Fibroblast of skin of scalp (primary cell): Measurements from ENCODE around the gene MRPL10.
A peak's percentile ranks its signal among the peaks of the same experiment; 100 is the strongest.

Source experiments
- DNase-seq: peaks from one replicate; pipeline ENCODE4 v3.0.0-alpha.2; 2013

MRPL10 gene

DNA sequence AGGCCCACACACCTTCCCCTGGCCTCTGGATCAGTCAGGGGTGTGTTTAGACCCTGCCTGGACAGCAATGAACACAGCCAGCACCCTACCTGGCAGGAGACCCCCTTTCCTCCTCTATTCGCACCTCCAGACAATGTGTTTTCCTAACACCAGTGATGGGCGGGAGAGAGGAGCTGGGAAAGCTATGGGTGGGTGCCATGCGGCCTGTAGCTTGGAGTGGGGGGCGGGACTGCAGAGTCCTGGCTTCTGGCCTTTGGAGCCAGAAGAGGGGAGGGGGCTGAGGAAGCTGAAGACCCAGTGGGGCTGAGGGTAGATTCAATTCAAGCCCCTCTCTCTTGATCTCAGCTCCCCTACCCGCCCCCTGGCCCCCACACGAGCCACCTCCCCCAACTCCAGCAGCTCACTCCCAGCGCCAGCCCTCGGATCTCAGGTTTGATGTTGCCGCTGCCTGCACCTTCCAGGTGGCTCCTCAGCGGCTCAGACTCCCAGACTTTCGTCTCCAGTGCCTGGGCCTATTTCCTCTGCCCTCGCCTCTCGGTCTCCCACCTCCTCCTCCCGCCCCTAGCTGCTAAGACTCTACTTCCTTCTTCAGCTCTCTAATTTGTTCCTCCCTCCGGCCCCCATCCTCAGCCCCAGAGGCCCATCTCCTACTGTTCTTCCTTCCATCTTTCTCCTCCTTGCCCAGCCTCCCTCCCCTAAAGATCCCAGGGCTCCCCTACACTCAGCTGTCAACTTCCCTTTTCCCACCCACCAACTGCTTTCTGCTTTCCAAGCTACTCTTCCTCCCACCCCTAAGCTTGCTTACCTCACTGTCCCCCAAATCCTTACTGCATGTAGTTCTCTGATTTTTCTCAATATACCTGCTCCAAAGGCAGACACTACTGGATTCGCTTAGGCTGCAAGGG is 26.5 kb upstream of the MRPL10 start:
- no peak for DNase-seq

DNA sequence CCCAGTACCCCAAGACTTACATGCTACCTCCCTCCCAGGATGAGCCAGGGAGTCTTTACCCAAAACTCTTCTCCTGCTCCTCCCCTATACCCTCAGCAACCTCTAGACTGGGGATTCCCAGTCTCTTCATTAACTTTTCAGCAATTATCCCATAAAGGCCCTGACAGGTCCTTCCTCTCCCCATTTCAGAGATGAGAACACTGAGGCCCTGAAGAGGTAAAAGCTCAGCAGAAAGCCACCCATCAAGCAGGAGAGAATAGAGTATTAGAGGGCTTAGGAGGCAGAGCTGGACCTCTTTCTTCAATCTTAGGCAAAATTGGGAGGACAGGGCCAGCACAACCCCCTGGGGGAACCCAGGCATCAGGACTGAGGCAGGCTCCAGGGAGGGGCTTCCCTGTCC is 25.5 kb upstream of the MRPL10 start:
- no peak for DNase-seq

DNA sequence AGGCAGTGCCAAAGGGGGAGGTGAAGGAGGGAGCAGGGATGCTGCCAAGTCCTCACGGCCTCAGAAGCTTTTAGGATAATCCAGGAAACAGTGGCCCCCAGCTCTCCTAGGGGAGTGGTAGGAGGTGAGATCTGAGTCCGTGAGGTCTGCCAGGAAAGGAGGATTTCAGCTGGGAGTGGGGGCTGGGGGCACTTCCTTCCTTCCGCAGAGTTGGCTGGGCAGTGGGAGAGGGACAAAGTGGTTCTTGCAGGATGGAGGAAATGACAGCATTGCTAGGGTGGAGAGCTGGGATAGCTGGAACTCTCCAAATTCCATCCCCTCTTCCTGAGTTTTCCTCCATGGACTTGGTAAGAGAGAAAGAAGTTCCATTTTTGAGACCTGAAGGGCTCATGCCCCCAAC is 24.4 kb upstream of the MRPL10 start:
- no peak for DNase-seq

DNA sequence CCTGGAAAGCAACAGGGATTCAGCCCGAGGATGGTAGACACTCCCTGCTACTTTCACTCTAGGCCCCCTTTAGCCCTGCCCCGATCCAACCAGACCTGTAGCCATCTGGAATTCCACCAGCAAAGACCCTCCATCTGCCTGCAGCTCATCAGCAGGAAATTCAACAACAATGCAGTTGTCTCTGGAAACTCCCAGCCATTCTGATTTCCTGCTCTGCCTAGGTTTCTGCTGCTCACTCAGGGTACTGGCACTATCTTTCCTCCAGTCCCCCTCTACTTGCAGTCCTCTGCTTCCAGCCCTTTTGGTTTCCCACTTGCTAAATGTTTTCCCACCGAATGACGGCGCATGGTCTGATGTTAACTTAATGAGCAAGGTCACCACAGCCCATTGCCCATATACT is 22.3 kb upstream of the MRPL10 start:
- DNase-seq = no peak

DNA sequence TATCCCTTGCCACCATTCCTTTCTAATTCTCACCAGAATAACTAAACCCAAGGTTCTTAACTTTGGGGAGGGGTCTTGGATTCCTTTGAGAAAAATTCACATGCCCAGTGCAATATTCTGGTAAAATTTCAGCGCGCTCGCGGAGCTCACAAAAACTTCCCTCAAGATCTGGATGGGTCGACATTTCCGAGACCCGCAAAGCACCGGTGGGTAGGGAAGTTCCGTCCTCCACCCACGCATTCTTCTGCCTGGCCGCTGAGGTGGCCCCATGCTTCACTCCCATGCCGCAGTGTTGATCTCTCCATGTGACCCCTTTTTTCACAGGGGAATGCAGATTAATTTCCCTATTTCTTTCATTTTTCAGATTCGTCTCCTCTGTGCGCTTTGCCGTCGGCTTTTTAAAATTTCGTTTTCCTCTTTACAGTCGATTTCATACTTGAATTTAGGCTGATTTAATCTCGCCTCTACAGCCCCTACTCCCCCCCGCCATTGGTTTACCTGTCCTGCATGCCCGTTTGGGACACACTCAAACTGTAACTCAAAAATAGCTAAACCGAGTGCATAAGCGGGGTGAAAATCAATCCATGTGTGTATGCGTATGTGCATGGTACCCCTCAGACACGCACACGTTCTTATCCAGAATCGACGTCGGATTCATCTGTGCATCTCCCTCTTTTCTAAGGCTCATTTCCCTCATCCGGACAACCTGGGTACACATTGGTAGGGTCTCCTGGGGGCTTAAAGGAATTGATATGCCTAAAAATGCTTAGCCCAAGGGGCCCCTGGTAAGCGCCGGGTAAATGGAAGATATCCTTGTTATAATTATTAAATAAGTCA is 21.0 kb upstream of the MRPL10 start:
- no peak for DNase-seq

- no peak for DNase-seq
Observed at GRCh38 chr17:47851764-47852112, 20.4 kb upstream of the MRPL10 start.

DNA sequence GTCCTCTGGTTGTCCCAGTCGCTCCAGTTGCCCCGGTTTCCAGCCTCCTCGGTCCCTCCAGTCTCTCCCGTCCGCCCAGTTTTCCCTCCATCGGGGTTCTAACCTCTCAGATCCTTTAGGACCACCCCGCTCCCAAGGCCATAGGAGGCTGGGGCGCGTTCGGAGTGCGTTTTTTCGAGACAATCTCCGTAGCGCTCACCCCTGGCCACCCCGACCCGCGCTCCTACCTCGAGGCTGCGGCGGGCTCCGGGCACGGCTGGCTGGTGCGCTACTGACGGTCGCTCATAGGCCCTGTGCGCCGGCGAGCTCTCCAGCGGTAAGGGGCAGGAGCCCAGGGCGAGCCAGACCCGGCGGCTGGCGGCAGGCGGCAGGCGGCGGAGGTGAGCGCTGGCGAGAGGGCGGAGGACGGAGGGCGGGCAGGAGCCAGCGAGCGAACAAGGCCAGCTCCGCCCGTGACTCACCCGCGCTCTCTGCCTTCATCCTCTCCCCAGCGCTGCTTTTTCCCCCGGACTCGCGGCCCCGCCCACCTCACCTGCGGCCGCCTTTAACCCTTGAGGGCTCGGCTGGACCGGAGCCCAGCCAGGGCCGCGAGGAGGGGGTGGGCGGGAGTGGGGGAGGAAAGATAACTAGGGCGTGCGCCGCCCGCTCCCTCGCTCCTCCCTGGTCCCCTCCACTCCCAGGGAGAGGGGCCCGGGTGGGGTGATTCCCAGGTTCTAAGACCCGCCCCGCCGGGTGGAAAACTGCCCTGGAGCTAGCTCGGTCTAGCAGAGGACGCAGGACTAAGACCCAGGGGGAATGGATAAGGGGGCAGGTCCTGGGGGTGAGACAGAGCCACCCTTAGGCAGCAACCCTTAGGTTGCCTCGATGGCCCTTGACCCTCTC is 19.6 kb upstream of the MRPL10 start, which contains the start of gene SP6:
Gene SP6 (minus strand): TSS at position 472 of the 882 bp plus-strand sequence. CDS start 2,734 bp downstream, outside the sequence.
- DNase-seq = peak; percentile 34

DNA sequence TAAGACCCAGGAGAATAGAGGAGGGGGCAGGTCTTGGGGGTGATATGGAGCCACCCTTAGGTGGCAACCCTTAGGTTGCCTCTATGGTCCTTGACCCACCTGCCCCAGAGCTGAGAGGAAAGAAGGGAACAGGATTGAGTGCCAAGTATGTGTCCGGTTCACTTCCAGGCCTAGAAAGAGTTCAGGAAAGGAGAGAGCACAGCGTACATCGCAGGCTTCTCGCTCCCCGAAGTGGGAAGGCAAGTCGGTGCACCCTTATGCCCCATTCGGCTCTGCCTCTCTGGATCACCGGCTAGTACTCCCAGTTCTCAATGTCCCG is 19.0 kb upstream of the MRPL10 start:
- DNase-seq = no peak

GRCh38 chr17:47848198-47848513 is 16.8 kb upstream of the MRPL10 start:
- no peak for DNase-seq

GRCh38 chr17:47847341-47848197 is 16.2 kb upstream of the MRPL10 start:
- DNase-seq = no peak

- DNase-seq = no peak
Observed at GRCh38 chr17:47846716-47847340, 15.5 kb upstream of the MRPL10 start.

DNA sequence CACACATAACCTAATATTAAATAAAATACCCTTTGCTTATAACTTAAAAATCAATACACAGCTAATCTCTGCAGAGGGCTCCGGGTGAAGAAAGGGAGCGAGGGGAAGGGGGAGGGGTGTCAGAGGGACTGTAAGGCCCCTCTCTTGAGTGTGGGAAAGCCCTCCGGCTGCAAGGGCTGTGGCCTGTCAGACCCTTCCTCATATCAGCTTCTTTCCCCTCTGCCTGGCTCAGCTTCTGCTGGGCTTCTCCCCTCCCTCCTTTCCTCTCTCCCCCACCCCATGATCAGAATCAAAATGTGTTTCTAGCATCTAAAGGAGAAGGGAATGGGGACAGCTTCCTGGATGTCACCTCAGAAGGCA is 14.4 kb upstream of the MRPL10 start:
- DNase-seq = no peak

- DNase-seq = peak; percentile 26
Observed at GRCh38 chr17:47844814-47845715, 13.7 kb upstream of the MRPL10 start.

GRCh38 chr17:47844227-47844626 is 12.9 kb upstream of the MRPL10 start:
- peak; percentile 36 for DNase-seq

DNA sequence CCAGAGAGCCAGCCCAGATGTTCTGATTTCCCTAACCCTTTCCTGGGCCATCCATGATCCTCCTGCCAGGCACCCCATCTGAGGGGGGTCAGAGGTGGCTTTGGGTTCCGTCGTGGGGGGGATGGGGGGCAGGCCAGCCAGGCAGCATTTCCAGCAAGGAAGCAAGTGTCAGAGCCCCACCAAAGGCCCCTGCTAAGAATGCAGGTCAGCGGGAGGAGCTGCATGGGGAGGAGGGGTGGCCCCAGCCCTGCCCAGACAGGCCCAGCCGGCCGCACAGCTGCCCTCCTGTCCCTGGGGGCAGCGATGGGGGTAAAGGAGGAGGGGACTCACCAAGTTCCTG is 12.0 kb upstream of the MRPL10 start:
- DNase-seq = no peak

- DNase-seq = no peak
Observed at GRCh38 chr17:47841488-47842291, 10.3 kb upstream of the MRPL10 start.

DNA sequence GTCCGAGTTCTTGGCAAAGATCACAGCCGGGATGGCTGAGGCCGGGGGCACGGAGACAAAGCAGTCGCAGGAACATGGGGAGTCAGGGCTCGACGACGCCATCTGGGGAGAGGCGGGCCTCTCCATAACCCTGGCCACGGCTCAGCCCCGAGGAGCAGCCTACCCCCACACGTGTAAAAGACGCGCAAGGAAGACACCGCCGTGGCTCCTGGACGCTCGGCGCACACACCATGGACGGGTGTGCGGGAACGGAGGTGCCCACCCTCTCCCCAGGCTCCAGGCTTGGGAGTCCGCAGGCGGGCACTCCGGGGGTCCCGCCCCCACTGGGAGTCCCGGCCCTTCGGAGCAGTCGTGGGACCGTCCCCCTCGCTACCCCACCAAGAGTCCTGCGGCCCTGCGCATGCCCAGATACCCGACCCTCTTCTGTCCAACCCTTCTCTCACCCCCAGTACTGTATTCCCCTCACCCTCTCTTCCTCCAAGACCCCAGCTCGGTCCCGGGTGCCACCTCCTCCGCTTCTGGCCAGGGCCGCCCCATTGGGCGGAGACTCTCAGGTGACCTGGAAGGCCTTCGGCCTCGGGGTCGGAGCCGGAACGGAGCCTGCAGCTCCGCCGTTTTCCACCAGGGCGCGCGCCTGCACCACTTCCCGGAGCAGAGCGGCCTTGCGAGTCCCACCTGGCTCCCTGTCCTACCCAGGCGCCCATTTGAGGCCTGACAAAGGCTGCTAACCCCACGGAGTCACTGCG is 9.6 kb upstream of the MRPL10 start, which contains the start of gene SCRN2:
Gene SCRN2 (minus strand): TSS at position 532 of the 746 bp plus-strand sequence. CDS start 430 bp downstream, at position 102.
- peak; percentile 81 for DNase-seq

DNA sequence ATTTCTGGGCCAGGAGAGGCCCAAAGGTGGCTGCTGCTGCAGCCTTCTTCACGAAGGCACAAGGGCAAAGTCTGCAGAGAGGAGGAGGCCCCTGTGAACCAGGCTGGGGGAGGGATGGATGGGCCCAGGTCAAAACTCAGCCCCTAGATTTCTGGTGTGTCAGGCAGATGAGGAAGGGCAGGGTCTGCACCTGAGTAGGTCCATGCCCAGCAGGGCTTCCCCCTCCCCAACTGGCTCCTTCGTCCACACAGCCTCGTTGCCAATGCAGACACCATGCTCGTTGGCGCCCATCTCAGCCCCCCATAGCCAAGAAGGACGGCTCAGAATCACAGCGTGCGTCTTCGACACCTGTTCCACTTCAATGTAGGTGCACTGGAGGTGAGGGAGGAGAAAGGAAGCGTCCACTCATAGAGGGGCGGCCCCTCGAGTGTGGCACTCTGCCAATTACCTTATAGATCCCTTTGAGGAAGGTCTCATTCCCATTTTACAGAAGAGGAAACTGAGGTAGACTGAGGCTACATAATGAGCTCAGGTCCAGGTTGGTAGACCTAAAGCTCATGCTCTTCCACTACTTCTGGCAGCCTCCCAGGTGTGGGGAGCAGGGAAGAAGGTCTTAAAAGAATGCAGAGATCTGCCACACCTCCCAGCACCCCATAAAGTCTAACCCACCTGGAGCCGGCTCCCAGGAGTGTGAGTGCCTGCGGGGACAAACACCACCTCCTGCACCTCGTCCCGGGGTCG is 8.8 kb upstream of the MRPL10 start:
- DNase-seq = no peak
